Transverse colon (tissue), 3 donors: Measurements from ENCODE around the gene ANKH.

Experiments used
- CTCF ChIP-seq, 5 experiments: fragments of 200-600 bp in 3 of 5; fragments of 450-650 bp in 2 of 5; sonication (generic) in 3 of 5; IDR thresholded peaks; 1 replicate in 2 of 5; 2 replicates in 3 of 5; pipeline ENCODE4 v1.5.1; 2016 to 2017; ENCODE audit warnings: antibody characterized with exemption in 5 of 5, inconsistent platforms in 3 of 5, mild to moderate bottlenecking in 2 of 5, moderate library complexity in 1 of 5
- EP300 ChIP-seq: sonication (generic); formaldehyde crosslinking; IDR thresholded peaks from one replicate; pipeline ENCODE4 v1.6.1; 2017; ENCODE audit warnings: antibody characterized with exemption, low read depth
- POLR2A ChIP-seq: fragments of 450-650 bp; IDR thresholded peaks from one replicate; pipeline ENCODE4 v1.6.1; 2016; ENCODE audit warnings: antibody characterized with exemption, mild to moderate bottlenecking, moderate library complexity

- no peak for TF ChIP-seq EP300
- no peak for TF ChIP-seq POLR2A
- TF ChIP-seq CTCF (IDR thresholded peaks at IDR 0.05): no peak
Measured at GRCh38 chr5:14745753-14746152, 125.8 kb downstream of the ANKH start.
